Ureter (tissue), 1 donor: ENCODE measurements around the gene FAHD2B. TPM values are rescaled to one million over a fixed set of nuclear protein-coding genes. Genes with fewer than 3 reads are reported as not detected.
"Not testable (repeated sequence)": the region's sequence is repeated elsewhere in the genome, so short reads cannot be mapped to it uniquely, and the experiment has no call there.

ENCODE experiments used
- DNase-seq: peaks from one replicate; pipeline ENCODE4 v3.0.0-alpha.2; 2020; ENCODE audit warnings: low spot score
- total RNA-seq: library from RNA; stranded (reverse); gene quantifications from one replicate; pipeline ENCODE4 v1.2.4, GENCODE V29; 2023
- donor health status: DM: yes; HTN: yes; CAD: no.

Gene FAHD2B
- total RNA-seq, 1 donor from 2014 or later, result 18.6 TPM

DNA sequence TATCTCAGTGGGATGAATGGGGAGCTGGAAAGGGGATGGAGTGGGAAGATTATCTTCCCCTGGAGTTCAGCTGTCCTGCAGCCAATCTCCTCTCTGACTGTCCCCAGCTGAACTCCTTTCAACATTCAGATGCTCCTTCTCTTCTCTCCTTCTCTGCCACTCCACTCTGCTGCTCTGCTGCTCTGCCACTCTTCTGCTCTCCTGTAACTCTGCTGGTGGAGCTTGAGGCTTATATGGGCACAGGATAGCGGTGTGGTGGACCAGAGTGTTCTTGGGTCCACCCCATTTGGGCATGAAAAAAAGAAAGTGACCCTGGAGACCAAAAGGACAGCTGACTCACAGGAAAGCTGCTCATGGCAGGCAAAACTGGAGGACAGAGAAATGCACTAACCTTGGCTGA is 26.6 kb downstream of the FAHD2B start:
- DNase-seq, result no peak

- no peak for DNase-seq
These were observed 27.2 kb downstream of the FAHD2B start for GRCh38 chr2:97067279-97068004.

DNA sequence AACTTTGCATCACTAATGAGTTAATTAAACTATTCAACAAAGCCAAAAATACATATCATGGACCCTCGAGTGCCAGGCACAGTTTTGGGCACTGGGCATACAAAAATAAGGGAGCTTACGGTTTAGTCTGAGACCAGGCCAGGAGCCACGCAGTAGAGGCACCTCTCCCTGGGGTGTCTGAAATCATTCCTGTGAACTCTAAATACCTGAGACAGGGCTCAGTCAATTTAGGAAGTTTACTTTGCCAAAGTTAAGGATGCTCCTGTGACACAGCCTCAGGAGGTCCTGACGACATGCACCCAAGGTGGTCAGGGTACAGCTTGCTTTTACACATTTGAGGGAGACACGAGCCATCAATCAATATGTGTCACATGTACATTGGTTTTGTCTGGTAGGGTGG is 28.7 kb downstream of the FAHD2B start:
- not testable (repeated sequence) for DNase-seq

DNA sequence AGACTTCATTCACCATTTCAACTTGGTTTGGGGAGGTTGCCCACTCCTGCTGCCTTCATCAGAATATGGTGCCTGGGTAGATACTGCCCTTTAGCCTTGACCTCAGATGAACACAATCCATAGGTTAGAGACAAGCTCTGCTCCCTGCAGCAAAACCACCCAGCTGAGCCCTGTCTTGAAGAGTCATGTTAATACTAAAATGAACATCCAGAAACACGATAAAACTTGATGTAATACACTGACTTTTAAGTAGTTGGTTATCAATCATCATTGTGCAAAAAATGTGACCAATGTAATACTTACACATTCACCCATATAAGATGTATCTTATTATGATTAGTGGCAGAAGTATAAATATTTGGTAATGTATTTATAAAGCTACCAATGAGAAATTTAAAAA is 32.7 kb downstream of the FAHD2B start:
- not testable (repeated sequence) for DNase-seq

- DNase-seq, result not testable (repeated sequence)
These were observed 34.9 kb downstream of the FAHD2B start for GRCh38 chr2:97059782-97060181.

- DNase-seq, result not testable (repeated sequence)
These were observed 38.5 kb downstream of the FAHD2B start for GRCh38 chr2:97056150-97056549.

DNA sequence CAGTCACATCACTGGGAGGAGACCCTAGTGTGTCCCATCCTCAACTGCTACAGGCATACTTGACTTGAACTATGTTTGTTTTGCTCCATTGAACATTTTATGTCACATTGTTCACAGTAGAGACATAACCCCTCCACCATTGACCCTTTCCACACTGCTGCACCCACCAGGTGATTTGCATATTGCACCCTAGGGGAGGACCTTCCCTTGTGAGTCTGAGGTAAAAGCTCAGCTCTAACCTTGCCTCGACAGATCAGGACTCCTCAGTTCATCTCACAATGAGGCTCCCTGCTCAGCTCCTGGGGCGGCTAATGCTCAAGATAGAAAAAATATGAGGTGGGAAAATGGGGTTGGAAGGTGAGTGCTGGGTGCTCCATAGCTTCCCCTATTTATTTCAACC is 44.6 kb downstream of the FAHD2B start:
- not testable (repeated sequence) for DNase-seq

DNA sequence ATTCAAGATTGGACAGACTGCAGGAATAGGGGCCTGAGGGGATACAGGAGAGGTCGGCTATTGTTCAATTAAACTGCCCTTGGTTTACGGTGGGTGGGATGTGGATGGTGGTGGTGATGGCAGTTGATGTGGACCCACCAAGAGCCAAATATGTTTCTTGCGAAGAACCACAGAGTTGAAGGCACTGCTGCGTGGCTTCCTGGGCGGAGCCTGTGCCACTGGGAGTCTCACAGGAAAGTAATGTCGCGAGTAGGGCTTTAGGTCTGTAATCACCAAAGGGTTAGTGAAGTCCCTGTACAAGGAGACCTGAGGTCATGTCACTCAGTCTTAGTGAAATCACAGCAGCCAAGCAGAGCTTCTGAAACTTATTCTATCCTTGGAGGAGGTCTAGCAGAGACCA is 46.2 kb downstream of the FAHD2B start:
- DNase-seq, result not testable (repeated sequence)

- DNase-seq, result not testable (repeated sequence)
These were observed 48.0 kb downstream of the FAHD2B start for GRCh38 chr2:97046676-97047075.

DNA sequence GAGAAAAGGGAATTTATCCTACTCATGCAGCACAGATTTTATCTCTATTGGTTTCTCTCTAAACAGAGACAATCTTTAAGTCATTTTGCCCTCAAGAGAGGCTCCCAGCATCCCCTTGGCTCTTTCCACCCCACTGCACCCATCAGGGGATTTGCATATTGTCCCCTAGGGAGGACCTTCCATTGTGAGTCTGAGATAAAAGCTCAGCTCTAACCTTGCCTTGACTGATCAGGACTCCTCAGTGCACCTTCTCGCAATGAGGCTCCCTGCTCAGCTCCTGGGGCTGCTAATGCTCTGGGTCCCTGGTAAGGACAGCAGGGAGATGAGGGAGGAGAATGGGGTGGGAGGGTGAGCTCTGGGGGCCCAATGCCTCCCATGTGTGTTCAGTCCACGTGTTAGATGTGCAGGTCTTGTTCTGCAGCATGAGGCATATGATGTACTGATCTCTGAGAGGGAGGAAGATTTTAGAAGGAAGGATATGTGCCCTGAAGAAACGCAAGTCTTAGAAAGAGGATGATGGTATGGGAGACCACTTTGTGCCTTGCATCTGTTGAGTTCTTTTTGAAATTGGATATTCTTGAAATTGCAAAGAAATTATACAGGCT is 48.7 kb downstream of the FAHD2B start:
- DNase-seq, result not testable (repeated sequence)

Other genes starting within 250 kb of the FAHD2B start
- 13.0 TPM for gene ANKRD39, start 236.9 kb downstream of the FAHD2B start, total RNA-seq
- 58.0 TPM for gene SEMA4C, start 224.8 kb downstream of the FAHD2B start, total RNA-seq
- gene FAM178B, start 108.3 kb downstream of the FAHD2B start, total RNA-seq, result 1.0 TPM
- 41.2 TPM for gene ANKRD36, start 18.3 kb upstream of the FAHD2B start, total RNA-seq